ENCODE results near the gene TMEM9. TPM values are rescaled to one million over a fixed set of nuclear protein-coding genes. Genes with fewer than 3 reads are reported as not detected.
A peak's percentile ranks its signal among the peaks of the same experiment; 100 is the strongest.

The TMEM9 gene
- total and polyA plus RNA-seq, 9 of the 15 experiments (the other 6 are each of a cell fraction or from before 2014, with no cell fraction given): 30.4 to 107 (median 67.6) TPM

GRCh38 chr1:201088395-201088794, 65.9 kb downstream of the TMEM9 start:
- WGBS (ENCODE audit: insufficient coverage, low coverage, missing lambda C conversion rate): 0% methylated on average over 4 of the region's 4 CpGs
- FAIRE-seq (no peak), ATAC-seq (no peak), DNase-seq (ENCODE audit: extremely low read depth in 1 of 4, low spot score in 3 of 4) (no peak)
- BruUV-seq (replicated peaks): no TSS peak
- Histone ChIP-seq H4K20me1 (replicated peaks; ENCODE audit: control insufficient read depth, insufficient read depth, low read length) (peaks cover 6% of the 10 kb centered on the region), H3K79me2 (ENCODE audit: control insufficient read depth, insufficient read depth, low read length) (no peaks in the 10 kb centered on the region), H3K4me3 (no peak overlapping the region), H3K9me1 (ENCODE audit: control insufficient read depth, insufficient read depth, low read length) (no peaks in the 10 kb centered on the region), H3K4me2 (ENCODE audit: insufficient read depth, low read length) (no peak overlapping the region), H3K27me3 (ENCODE audit: control insufficient read depth in 2 of 2, insufficient read depth in 2 of 2, low read length in 2 of 2) (peaks cover 49 to 73% of the 10 kb centered on the region in 2 experiments), H3K4me1 (replicated peaks in 1 of 2; ENCODE audit: control insufficient read depth in 2 of 2, insufficient read depth in 2 of 2, low read length in 2 of 2) (no peaks in the 10 kb centered on the region), H3K27ac (ENCODE audit: extremely low read depth, low read depth, low read length) (no peak overlapping the region), H2AFZ (ENCODE audit: low read depth, low read length) (no peak overlapping the region), H3K36me3 (ENCODE audit: control insufficient read depth, insufficient read depth, low read length) (no peaks in the 10 kb centered on the region), H3K9me3 (replicated peaks; ENCODE audit: control insufficient read depth, insufficient read depth, low read depth, low read length) (no peaks in the 10 kb centered on the region), H3K9ac (ENCODE audit: insufficient read depth in 1 of 2, low read depth in 2 of 2, low read length in 2 of 2) (no peak overlapping the region)
- intact Hi-C loops (cut with micrococcal nuclease) (loop anchor here (5.0 to 10.0 kb wide), 2 partner anchors 96 to 274 kb away; no protein-coding TSS in a partner anchor), in situ Hi-C loops (cut with MboI) (no loop called here)
- ChIA-PET POLR2A (no interaction called here), CTCF (ENCODE audit: low intra/inter-chr PET ratio) (interaction anchor here (0.6 kb wide), 1 partner anchor 135 kb away, joined by 3 read pairs; no protein-coding TSS in a partner anchor)
- TF ChIP-seq ZNF75A (CRISPR knock-in tag; IDR thresholded peaks at IDR 0.05): no peak
- no peak for TF ChIP-seq HINFP (tag; conservative IDR thresholded peaks at IDR 0.05; ENCODE audit: low read depth)
- no peak for TF ChIP-seq ZNF507 (tag; conservative IDR thresholded peaks at IDR 0.05)
- TF ChIP-seq TBL1XR1 (IDR thresholded peaks at IDR 0.05; ENCODE audit: low read length in 2 of 2): no peak
- TF ChIP-seq EZH2 (IDR thresholded peaks at IDR 0.05; ENCODE audit: borderline replicate concordance, low read depth, low read length): no peak
- no peak for TF ChIP-seq RBM34 (IDR thresholded peaks at IDR 0.05; ENCODE audit: borderline replicate concordance, insufficient read depth, low read length)
- no peak for TF ChIP-seq ZNF232 (CRISPR knock-in tag; IDR thresholded peaks at IDR 0.05)
- TF ChIP-seq ZC3H11A (IDR thresholded peaks at IDR 0.05; ENCODE audit: low read depth, low read length): no peak
- TF ChIP-seq, protein P1, sequence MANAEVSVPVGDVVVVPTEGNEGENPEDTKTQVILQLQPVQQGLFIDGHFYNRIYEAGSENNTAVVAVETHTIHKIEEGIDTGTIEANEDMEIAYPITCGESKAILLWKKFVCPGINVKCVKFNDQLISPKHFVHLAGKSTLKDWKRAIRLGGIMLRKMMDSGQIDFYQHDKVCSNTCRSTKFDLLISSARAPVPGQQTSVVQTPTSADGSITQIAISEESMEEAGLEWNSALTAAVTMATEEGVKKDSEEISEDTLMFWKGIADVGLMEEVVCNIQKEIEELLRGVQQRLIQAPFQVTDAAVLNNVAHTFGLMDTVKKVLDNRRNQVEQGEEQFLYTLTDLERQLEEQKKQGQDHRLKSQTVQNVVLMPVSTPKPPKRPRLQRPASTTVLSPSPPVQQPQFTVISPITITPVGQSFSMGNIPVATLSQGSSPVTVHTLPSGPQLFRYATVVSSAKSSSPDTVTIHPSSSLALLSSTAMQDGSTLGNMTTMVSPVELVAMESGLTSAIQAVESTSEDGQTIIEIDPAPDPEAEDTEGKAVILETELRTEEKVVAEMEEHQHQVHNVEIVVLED (CRISPR knock-in tag; IDR thresholded peaks at IDR 0.05): no peak
- no peak for TF ChIP-seq CHD2 (IDR thresholded peaks at IDR 0.05; ENCODE audit: low read depth, low read length)
- no peak for TF ChIP-seq MAFF (IDR thresholded peaks at IDR 0.05; ENCODE audit: low read length)
- no peak for TF ChIP-seq MXI1 (IDR thresholded peaks at IDR 0.05; ENCODE audit: low read depth, low read length)
- TF ChIP-seq ZNF785 (CRISPR knock-in tag; IDR thresholded peaks at IDR 0.05): no peak
- no peak for TF ChIP-seq ZNF436 (CRISPR knock-in tag; IDR thresholded peaks at IDR 0.05)
- peak; percentile 34; the same call in 1 of the 2 replicates for TF ChIP-seq ADNP (tag; IDR thresholded peaks at IDR 0.05)
- no peak for TF ChIP-seq TCFL5 (CRISPR knock-in tag; conservative IDR thresholded peaks at IDR 0.05)

Measured in K562 (cell line).